HepG2 (cell line): ENCODE data around the gene FAM114A1. TPM values are rescaled to one million over a fixed set of nuclear protein-coding genes. Genes with fewer than 3 reads are reported as not detected.

ENCODE experiments used
- ARID5B ChIP-seq: IDR thresholded peaks from 2 replicates; pipeline ENCODE4 v1.4.0; 2020; ENCODE audit warnings: mild to moderate bottlenecking, missing genetic modification reagents
- ARNT2 ChIP-seq: sonication (generic); formaldehyde crosslinking; IDR thresholded peaks from 2 replicates; pipeline ENCODE4 v1.8.0; 2022; ENCODE audit warnings: mild to moderate bottlenecking, low read depth, missing genetic modification reagents, moderate library complexity
- CBFB ChIP-seq: sonication (generic); formaldehyde crosslinking; IDR thresholded peaks from 2 replicates; pipeline ENCODE4 v1.4.0; 2020; ENCODE audit warnings: missing genetic modification reagents
- CEBPB ChIP-seq: IDR thresholded peaks from 2 replicates; pipeline ENCODE4 v1.6.1; 2011; ENCODE audit warnings: low read depth, low read length, improper control_type of control experiment, borderline replicate concordance
- CREB3 ChIP-seq: sonication (generic); formaldehyde crosslinking; IDR thresholded peaks from 2 replicates; pipeline ENCODE4 v1.5.0; 2020; ENCODE audit warnings: missing genetic modification reagents
- DNMT1 ChIP-seq: sonication (generic); formaldehyde crosslinking; IDR thresholded peaks from 2 replicates; pipeline ENCODE4 v1.5.1; 2020; ENCODE audit warnings: mild to moderate bottlenecking, missing genetic modification reagents
- ELK4 ChIP-seq: sonication (generic); formaldehyde crosslinking; IDR thresholded peaks from 2 replicates; pipeline ENCODE4 v1.9.0; 2021; ENCODE audit warnings: missing genetic modification reagents, borderline replicate concordance
- FOXO1 ChIP-seq: sonication (generic); formaldehyde crosslinking; IDR thresholded peaks from 2 replicates; pipeline ENCODE4 v1.4.0; 2020; ENCODE audit warnings: missing genetic modification reagents
- GPN1 ChIP-seq: sonication (generic); formaldehyde crosslinking; IDR thresholded peaks from 2 replicates; pipeline ENCODE4 v1.5.1; 2020; ENCODE audit warnings: missing genetic modification reagents, borderline replicate concordance
- IRF2 ChIP-seq: IDR thresholded peaks from 2 replicates; pipeline ENCODE4 v1.6.1; 2018; ENCODE audit warnings: missing genetic modification reagents, missing compliant biosample characterization
- MBD4 ChIP-seq: IDR thresholded peaks from 2 replicates; pipeline ENCODE4 v1.6.1; 2012; ENCODE audit warnings: low read length, inconsistent platforms, borderline replicate concordance
- MTF2 ChIP-seq: sonication (generic); formaldehyde crosslinking; IDR thresholded peaks from 2 replicates; pipeline ENCODE4 v1.5.0; 2020; ENCODE audit warnings: missing genetic modification reagents, borderline replicate concordance
- NFKBIZ ChIP-seq: IDR thresholded peaks from 2 replicates; pipeline ENCODE4 v1.6.1; 2018; ENCODE audit warnings: missing genetic modification reagents, missing compliant biosample characterization
- REL ChIP-seq: sonication (generic); formaldehyde crosslinking; conservative IDR thresholded peaks from 2 replicates; pipeline ENCODE4 v1.8.0; 2022; ENCODE audit warnings: mild to moderate bottlenecking, missing genetic modification reagents, moderate library complexity
- TAF15 ChIP-seq: fragments of 200-400 bp; formaldehyde crosslinking; IDR thresholded peaks from one replicate; pipeline ENCODE4 v1.6.1; 2018; ENCODE audit warnings: mild to moderate bottlenecking, low read depth, low read length; ENCODE audit not compliant: poor library complexity, severe bottlenecking
- ZMAT3 ChIP-seq: sonication (generic); formaldehyde crosslinking; conservative IDR thresholded peaks from 2 replicates; pipeline ENCODE4 v1.7.0; 2021; ENCODE audit warnings: missing genetic modification reagents
- ZMAT5 ChIP-seq: sonication (generic); formaldehyde crosslinking; IDR thresholded peaks from 2 replicates; pipeline ENCODE4 v1.5.0; 2020; ENCODE audit warnings: mild to moderate bottlenecking, low read depth, missing genetic modification reagents, borderline replicate concordance
- ZNF12 ChIP-seq: sonication (generic); formaldehyde crosslinking; IDR thresholded peaks from 2 replicates; pipeline ENCODE4 v1.5.0; 2020; ENCODE audit warnings: missing genetic modification reagents
- ZNF333 ChIP-seq: sonication (generic); formaldehyde crosslinking; IDR thresholded peaks from 2 replicates; pipeline ENCODE4 v1.4.0; 2020; ENCODE audit warnings: mild to moderate bottlenecking, missing genetic modification reagents, borderline replicate concordance
- ZNF33B ChIP-seq: sonication (generic); formaldehyde crosslinking; IDR thresholded peaks from 2 replicates; pipeline ENCODE4 v1.5.1; 2020; ENCODE audit warnings: mild to moderate bottlenecking, missing genetic modification reagents
- ZNF652 ChIP-seq: IDR thresholded peaks from 2 replicates; pipeline ENCODE4 v1.6.1; 2016; ENCODE audit warnings: low read depth, borderline replicate concordance
- ZNF775 ChIP-seq: sonication (generic); formaldehyde crosslinking; IDR thresholded peaks from 2 replicates; pipeline ENCODE4 v1.4.0; 2020; ENCODE audit warnings: missing genetic modification reagents, mild to moderate bottlenecking, moderate library complexity, borderline replicate concordance
- ZNF816 ChIP-seq: sonication (generic); formaldehyde crosslinking; IDR thresholded peaks from 2 replicates; pipeline ENCODE4 v1.8.0; 2022; ENCODE audit warnings: missing genetic modification reagents, mild to moderate bottlenecking, borderline replicate concordance
- polyA plus RNA-seq, 8 experiments: library from polyadenylated mRNA; depleted of rRNA in 3 of 8; stranded (reverse) in 7 of 8; unstranded in 1 of 8; fragments of >200 nt; fragmentation: Illumina TruSeq in 4 of 8; extraction: Trizol in 4 of 8; gene quantifications; 2 replicates each; pipeline versions ENCODE4 v1.2.1 to v1.2.3, GENCODE V29; 2011 to 2016; ENCODE audit warnings: low read depth in 4 of 8, missing spikeins in 1 of 8, mixed read lengths in 1 of 8; ENCODE audit not compliant: insufficient read depth in 1 of 8
- total RNA-seq, 5 experiments: library from RNA; depleted of rRNA; stranded (reverse); fragments of >200 nt; fragmentation: Illumina TruSeq; extraction: Trizol; gene quantifications; 2 replicates each; pipeline ENCODE4 v1.2.3, GENCODE V29; 2016; ENCODE audit warnings: low read depth in 1 of 5

The FAM114A1 gene
- total and polyA plus RNA-seq, 2 of the 13 experiments (the other 11 are each of a cell fraction or from before 2014, with no cell fraction given) = 61.0 to 76.9 TPM

- no peak for TF ChIP-seq DNMT1 (CRISPR knock-in tag)
- TF ChIP-seq ZNF12 (CRISPR knock-in tag) = no peak
- TF ChIP-seq MBD4 = no peak
- TF ChIP-seq ARID5B = peak; percentile 60
- no peak for TF ChIP-seq ZMAT3 (CRISPR knock-in tag)
- TF ChIP-seq TAF15 = no peak
- no peak for TF ChIP-seq CBFB (CRISPR knock-in tag)
- TF ChIP-seq ZNF333 (CRISPR knock-in tag) = no peak
- TF ChIP-seq MTF2 (CRISPR knock-in tag) = no peak
- TF ChIP-seq GPN1 = no peak
- TF ChIP-seq REL (CRISPR knock-in tag) = no peak
- TF ChIP-seq ZNF652 (CRISPR knock-in tag) = no peak
- TF ChIP-seq NFKBIZ (CRISPR knock-in tag) = no peak
- TF ChIP-seq CEBPB = peak; percentile 78
- TF ChIP-seq ARNT2 (CRISPR knock-in tag) = no peak
- no peak for TF ChIP-seq ZMAT5 (CRISPR knock-in tag)
- TF ChIP-seq FOXO1 (CRISPR knock-in tag) = no peak
- TF ChIP-seq IRF2 (CRISPR knock-in tag) = no peak
- TF ChIP-seq ZNF775 (CRISPR knock-in tag) = no peak
- TF ChIP-seq ZNF33B (CRISPR knock-in tag) = no peak
- TF ChIP-seq ZNF816 (CRISPR knock-in tag) = no peak
- TF ChIP-seq CREB3 (CRISPR knock-in tag) = no peak
- no peak for TF ChIP-seq ELK4
Observed at GRCh38 chr4:38967260-38968095, 99.9 kb downstream of the FAM114A1 start (continued).
